Measurements from ENCODE around the gene BTNL2. TPM values are rescaled to one million over a fixed set of nuclear protein-coding genes. Genes with fewer than 3 reads are reported as not detected.

Gene BTNL2
- total RNA-seq, 1 experiment from 2014 or later = not detected

- peak; percentile 50 for ATAC-seq
- CTCF ChIA-PET = no interaction called here
Observed at GRCh38 chr6:32393665-32394420, 13.1 kb downstream of the BTNL2 start.

DNA sequence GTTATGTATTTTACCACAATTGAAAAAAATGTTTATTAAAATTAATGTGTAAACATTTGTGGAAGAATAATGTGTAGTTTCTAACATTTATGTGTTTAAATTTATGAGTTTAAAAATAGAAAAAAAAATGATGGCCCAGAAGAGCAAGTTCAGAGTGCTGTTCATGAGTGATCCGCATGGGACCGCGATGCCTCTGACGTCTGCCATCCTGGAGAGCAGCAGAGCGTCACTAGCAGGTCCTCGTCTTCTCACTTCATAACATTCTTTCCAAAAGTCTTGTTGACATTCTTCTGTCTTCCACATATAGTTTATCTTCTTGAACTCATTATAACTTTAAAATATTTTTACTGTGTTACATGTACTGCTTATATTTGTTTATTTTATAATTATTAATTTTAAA lies 15.5 kb downstream of the BTNL2 start:
- H3K27ac ChIP-seq (ENCODE audit: low read length) = no peak overlapping the region
- H3K79me2 ChIP-seq (ENCODE audit: low read length) = no peaks in the 10 kb centered on the region
- H3K9ac ChIP-seq (ENCODE audit: low read length) = no peak overlapping the region
- ChIA-PET POLR2A (ENCODE audit: unreplicated experiment) (no interaction called here), CTCF (no interaction called here)
- H3K27me3 ChIP-seq (ENCODE audit: low read length) = no peaks in the 10 kb centered on the region
- no peak overlapping the region for H3K4me2 ChIP-seq (ENCODE audit: low read length)
- no peak for ATAC-seq
- no peaks in the 10 kb centered on the region for H3K9me3 ChIP-seq (ENCODE audit: low read length)
- H4K20me1 ChIP-seq (ENCODE audit: low read length) = no peaks in the 10 kb centered on the region
- no peak overlapping the region for H2AFZ ChIP-seq (ENCODE audit: low read length)
- H3K4me1 ChIP-seq (ENCODE audit: insufficient read depth, low read length) = peaks cover 8% of the 10 kb centered on the region; the same call in 1 of the 2 replicates
- no peaks in the 10 kb centered on the region for H3F3A ChIP-seq (ENCODE audit: low read length, unreplicated experiment)
- intact Hi-C loops (cut with micrococcal nuclease) = no loop called here
- DNase-seq = no peak
- no peaks in the 10 kb centered on the region for H3K36me3 ChIP-seq (ENCODE audit: low read depth, low read length)
- H3K9me2 ChIP-seq (replicated peaks; ENCODE audit: low read length) = no peaks in the 10 kb centered on the region
- no peak overlapping the region for H3K4me3 ChIP-seq (ENCODE audit: low read length)
- TF ChIP-seq EZH2 (IDR thresholded peaks at IDR 0.05; ENCODE audit: low read length, unreplicated experiment) (no peak), EZH2phosphoT487 (IDR thresholded peaks at IDR 0.05; ENCODE audit: borderline replicate concordance, low read length) (no peak)
- TF ChIP-seq, protein P1, sequence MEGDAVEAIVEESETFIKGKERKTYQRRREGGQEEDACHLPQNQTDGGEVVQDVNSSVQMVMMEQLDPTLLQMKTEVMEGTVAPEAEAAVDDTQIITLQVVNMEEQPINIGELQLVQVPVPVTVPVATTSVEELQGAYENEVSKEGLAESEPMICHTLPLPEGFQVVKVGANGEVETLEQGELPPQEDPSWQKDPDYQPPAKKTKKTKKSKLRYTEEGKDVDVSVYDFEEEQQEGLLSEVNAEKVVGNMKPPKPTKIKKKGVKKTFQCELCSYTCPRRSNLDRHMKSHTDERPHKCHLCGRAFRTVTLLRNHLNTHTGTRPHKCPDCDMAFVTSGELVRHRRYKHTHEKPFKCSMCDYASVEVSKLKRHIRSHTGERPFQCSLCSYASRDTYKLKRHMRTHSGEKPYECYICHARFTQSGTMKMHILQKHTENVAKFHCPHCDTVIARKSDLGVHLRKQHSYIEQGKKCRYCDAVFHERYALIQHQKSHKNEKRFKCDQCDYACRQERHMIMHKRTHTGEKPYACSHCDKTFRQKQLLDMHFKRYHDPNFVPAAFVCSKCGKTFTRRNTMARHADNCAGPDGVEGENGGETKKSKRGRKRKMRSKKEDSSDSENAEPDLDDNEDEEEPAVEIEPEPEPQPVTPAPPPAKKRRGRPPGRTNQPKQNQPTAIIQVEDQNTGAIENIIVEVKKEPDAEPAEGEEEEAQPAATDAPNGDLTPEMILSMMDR (conservative IDR thresholded peaks at IDR 0.05; ENCODE audit: low read depth, low read length) = no peak
- BruUV-seq (replicated peaks) = no TSS peak

More at GRCh38 chr6:32393665-32394420, 13.1 kb downstream of the BTNL2 start:
- no TSS peak for BruUV-seq (replicated peaks)
- Histone ChIP-seq H2AFZ (ENCODE audit: low read length) (peak overlapping the region; percentile 53; the same call in 1 of the 2 replicates), H3K9me3 (ENCODE audit: low read length) (no peaks in the 10 kb centered on the region), H3K27me3 (ENCODE audit: low read length) (no peaks in the 10 kb centered on the region), H3K4me2 (ENCODE audit: low read length) (no peak overlapping the region), H3K4me1 (ENCODE audit: insufficient read depth, low read length) (peaks cover 14% of the 10 kb centered on the region; the same call in 1 of the 2 replicates), H4K20me1 (ENCODE audit: low read length) (no peaks in the 10 kb centered on the region), H3F3A (ENCODE audit: low read length, unreplicated experiment) (no peaks in the 10 kb centered on the region), H3K9ac (ENCODE audit: low read length) (no peak overlapping the region), H3K27ac (ENCODE audit: low read length) (no peak overlapping the region), H3K36me3 (ENCODE audit: low read depth, low read length) (no peaks in the 10 kb centered on the region), H3K79me2 (ENCODE audit: low read length) (no peaks in the 10 kb centered on the region), H3K9me2 (replicated peaks; ENCODE audit: low read length) (no peaks in the 10 kb centered on the region), H3K4me3 (ENCODE audit: low read length) (no peak overlapping the region)
- TF ChIP-seq, protein P1 (conservative IDR thresholded peaks at IDR 0.05; ENCODE audit: low read depth, low read length) = peak; percentile 33; the same call in 1 of the 2 replicates
- no peak for TF ChIP-seq EZH2phosphoT487 (IDR thresholded peaks at IDR 0.05; ENCODE audit: borderline replicate concordance, low read length)
- intact Hi-C loops (cut with micrococcal nuclease) = no loop called here
- DNase-seq = peak; percentile 44
- POLR2A ChIA-PET (ENCODE audit: unreplicated experiment) = interaction anchor here (0.6 kb wide), 1 partner anchor 97 kb away, joined by 3 read pairs; no protein-coding TSS in a partner anchor

Measured in PC-3 (cell line).